Spleen (tissue), 11 donors: Measurements from ENCODE around the gene AP4E1. TPM values are rescaled to one million over a fixed set of nuclear protein-coding genes. Genes with fewer than 3 reads are reported as not detected.

ENCODE experiments used
- DNase-seq: peaks from one replicate; pipeline ENCODE4 v3.0.0-alpha.2; 2020
- H3K27ac ChIP-seq, 8 donors: fragments of 200-600 bp; sonication (generic) in 7 of 8; 1 replicate in 4 of 8; 2 replicates in 4 of 8; pipeline versions ENCODE4 v1.5.0 to v1.8.0; 2016 to 2021; ENCODE audit warnings: inconsistent platforms in 4 of 8, mild to moderate bottlenecking in 4 of 8, moderate library complexity in 1 of 8
- H3K27me3 ChIP-seq, 7 donors: fragments of 200-600 bp; sonication (generic) in 6 of 7; replicated peaks in 1 of 7; 1 replicate in 4 of 7; 2 replicates in 3 of 7; pipeline versions ENCODE4 v1.5.0 to v1.8.0; 2016 to 2021; ENCODE audit warnings: inconsistent platforms in 3 of 7, mild to moderate bottlenecking in 1 of 7
- H3K36me3 ChIP-seq, 6 donors: fragments of 200-600 bp; sonication (generic) in 5 of 6; 1 replicate in 4 of 6; 2 replicates in 2 of 6; pipeline versions ENCODE4 v1.5.0 to v1.8.0; 2016 to 2021; ENCODE audit warnings: inconsistent platforms in 2 of 6
- H3K4me1 ChIP-seq, 6 donors: fragments of 200-600 bp; sonication (generic) in 5 of 6; 1 replicate in 3 of 6; 2 replicates in 3 of 6; pipeline versions ENCODE4 v1.5.0 to v1.8.0; 2016 to 2021; ENCODE audit warnings: inconsistent platforms in 3 of 6
- H3K4me3 ChIP-seq, 8 donors: fragments of 200-600 bp; sonication (generic) in 7 of 8; 1 replicate in 4 of 8; 2 replicates in 4 of 8; pipeline versions ENCODE4 v1.5.0 to v1.8.0; 2016 to 2021; ENCODE audit warnings: inconsistent platforms in 4 of 8, mild to moderate bottlenecking in 4 of 8, moderate library complexity in 2 of 8
- H3K9me3 ChIP-seq, 8 donors: fragments of 200-600 bp; sonication (generic) in 7 of 8; 1 replicate in 4 of 8; 2 replicates in 4 of 8; pipeline versions ENCODE4 v1.5.0 to v1.8.0; 2016 to 2021; ENCODE audit warnings: inconsistent platforms in 4 of 8
- POLR2A ChIP-seq, 3 donors: fragments of 450-650 bp; IDR thresholded peaks; one replicate each; pipeline ENCODE4 v1.5.1; 2017; ENCODE audit warnings: antibody characterized with exemption in 3 of 3, mild to moderate bottlenecking in 1 of 3
- POLR2AphosphoS5 ChIP-seq, 3 donors: sonication (generic); formaldehyde crosslinking; IDR thresholded peaks; one replicate each; pipeline ENCODE4 v1.5.1; 2017; ENCODE audit warnings: antibody characterized with exemption in 3 of 3
- WGBS, 5 donors: extraction: QIAGEN DNeasy Blood & Tissue Kit in 3 of 5; methylation state at CpG; one replicate each; pipeline versions ENCODE4 v1.1.5 to v1.1.7; 2013 to 2018; 5-methylcytosine and 5-hydroxymethylcytosine counted together
- intact Hi-C: fragments of 100-400 bp; cut with DNase I; formaldehyde crosslinking; loops from one replicate; pipeline ENCODE4 v1.15.0; 2023; ENCODE audit warnings: low total_unique reads
- polyA plus RNA-seq, 3 donors: library from polyadenylated mRNA; stranded (reverse); fragments of 200-250 nt; gene quantifications; one replicate each; pipeline ENCODE4 v1.2.1, GENCODE V29; 2013
- total RNA-seq, 7 donors: library from RNA; depleted of rRNA in 3 of 7; stranded (reverse); fragments of >200 nt in 3 of 7; fragmentation: NEBNext Ultra II Directional in 4 of 7; extraction: Animal tissue kit (Norgen Biotek cat#: 25700) in 4 of 7; gene quantifications; one replicate each; pipeline versions ENCODE4 v1.1.0 to v1.2.1, GENCODE V29; 2016 to 2021
- TF ChIP-seq, protein P1 (sequence below), 11 experiments: fragments of 200-600 bp in 7 of 11; fragments of 450-650 bp in 4 of 11; sonication (generic) in 4 of 11; IDR thresholded peaks in 8 of 11; conservative IDR thresholded peaks in 3 of 11; 1 replicate in 7 of 11; 2 replicates in 4 of 11; pipeline versions ENCODE4 v1.4.0 to v1.8.0; 2016 to 2021; ENCODE audit warnings: antibody characterized with exemption in 11 of 11, inconsistent platforms in 4 of 11, mild to moderate bottlenecking in 1 of 11
- donor health status: healthy with polysubstance abuse.
- donor health status: DM: no; HTN: no; CAD: no; lungs with moderate emphysema.
- donor health status: DM: no; HTN: no; CAD: no.
- donor health status: Bipolar disorder and iron deficiency.
- donor health status: healthy.
- donor health status: DM: no; HTN: no; CAD: no.
- donor health status: DM: yes; HTN: yes; CAD: no.

AP4E1 gene
- total and polyA plus RNA-seq, 10 donors = 2.1 to 17.4 (median 13.3) TPM

- DNase-seq = no peak
- intact Hi-C loops = no loop called here
- Histone ChIP-seq H3K27me3 (no peaks in the 10 kb centered on the region), H3K36me3 (peaks cover 4 to 89% (median 58%) of the 10 kb centered on the region in 6 donors), H3K27ac (no peak overlapping the region), H3K4me3 (no peak overlapping the region), H3K4me1 (no peaks in the 10 kb centered on the region), H3K9me3 (peaks cover 15 to 100% (median 96%) of the 10 kb centered on the region in 8 donors)
- 96 to 100% (median 97%) methylated on average over 2 of the region's 2 CpGs for WGBS, 5 donors
- TF ChIP-seq POLR2AphosphoS5 (IDR thresholded peaks at IDR 0.05) = no peak
These were observed 59.9 kb downstream of the AP4E1 start for GRCh38 chr15:50968353-50968752.

DNA sequence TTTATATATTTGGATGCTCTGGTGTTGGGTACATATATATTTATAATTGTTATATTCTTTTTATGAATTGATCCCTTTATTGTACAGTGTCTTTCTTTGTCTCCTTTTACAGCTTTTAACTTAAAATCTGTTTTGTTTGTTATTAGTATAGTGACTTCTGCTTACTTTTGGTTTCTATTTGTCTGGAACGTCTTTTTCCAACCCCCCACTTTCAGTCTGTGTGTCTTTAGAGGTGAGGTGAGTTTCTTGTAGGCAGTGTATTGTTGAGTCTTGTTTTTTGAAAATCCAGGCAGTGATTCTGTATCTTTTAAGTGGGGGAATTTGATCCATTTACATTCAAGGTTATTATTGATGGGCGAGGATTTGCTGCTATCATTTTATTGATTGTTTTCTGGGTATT, 62.0 kb downstream of the AP4E1 start:
- Histone ChIP-seq H3K36me3 (peaks cover 4 to 93% (median 67%) of the 10 kb centered on the region in 6 donors), H3K4me1 (no peaks in the 10 kb centered on the region), H3K27ac (no peak overlapping the region), H3K9me3 (peaks cover 3 to 86% (median 77%) of the 10 kb centered on the region in 8 donors), H3K4me3 (no peak overlapping the region), H3K27me3 (no peaks in the 10 kb centered on the region)
- DNase-seq = no peak
- WGBS, 5 donors = 80 to 90% (median 88%) methylated on average over 2 of the region's 2 CpGs
- no peak for TF ChIP-seq POLR2A (IDR thresholded peaks at IDR 0.05)
- TF ChIP-seq, protein P1, sequence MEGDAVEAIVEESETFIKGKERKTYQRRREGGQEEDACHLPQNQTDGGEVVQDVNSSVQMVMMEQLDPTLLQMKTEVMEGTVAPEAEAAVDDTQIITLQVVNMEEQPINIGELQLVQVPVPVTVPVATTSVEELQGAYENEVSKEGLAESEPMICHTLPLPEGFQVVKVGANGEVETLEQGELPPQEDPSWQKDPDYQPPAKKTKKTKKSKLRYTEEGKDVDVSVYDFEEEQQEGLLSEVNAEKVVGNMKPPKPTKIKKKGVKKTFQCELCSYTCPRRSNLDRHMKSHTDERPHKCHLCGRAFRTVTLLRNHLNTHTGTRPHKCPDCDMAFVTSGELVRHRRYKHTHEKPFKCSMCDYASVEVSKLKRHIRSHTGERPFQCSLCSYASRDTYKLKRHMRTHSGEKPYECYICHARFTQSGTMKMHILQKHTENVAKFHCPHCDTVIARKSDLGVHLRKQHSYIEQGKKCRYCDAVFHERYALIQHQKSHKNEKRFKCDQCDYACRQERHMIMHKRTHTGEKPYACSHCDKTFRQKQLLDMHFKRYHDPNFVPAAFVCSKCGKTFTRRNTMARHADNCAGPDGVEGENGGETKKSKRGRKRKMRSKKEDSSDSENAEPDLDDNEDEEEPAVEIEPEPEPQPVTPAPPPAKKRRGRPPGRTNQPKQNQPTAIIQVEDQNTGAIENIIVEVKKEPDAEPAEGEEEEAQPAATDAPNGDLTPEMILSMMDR (IDR thresholded peaks at IDR 0.05 in 8 of 11, conservative IDR thresholded peaks at IDR 0.05 in 3 of 11) = no peak
- TF ChIP-seq POLR2AphosphoS5 (IDR thresholded peaks at IDR 0.05) = no peak
- intact Hi-C loops = no loop called here

- peaks cover 4 to 93% (median 67%) of the 10 kb centered on the region in 6 donors for H3K36me3 ChIP-seq
- intact Hi-C loops = no loop called here
These were observed 62.6 kb downstream of the AP4E1 start for GRCh38 chr15:50971115-50971514.

DNA sequence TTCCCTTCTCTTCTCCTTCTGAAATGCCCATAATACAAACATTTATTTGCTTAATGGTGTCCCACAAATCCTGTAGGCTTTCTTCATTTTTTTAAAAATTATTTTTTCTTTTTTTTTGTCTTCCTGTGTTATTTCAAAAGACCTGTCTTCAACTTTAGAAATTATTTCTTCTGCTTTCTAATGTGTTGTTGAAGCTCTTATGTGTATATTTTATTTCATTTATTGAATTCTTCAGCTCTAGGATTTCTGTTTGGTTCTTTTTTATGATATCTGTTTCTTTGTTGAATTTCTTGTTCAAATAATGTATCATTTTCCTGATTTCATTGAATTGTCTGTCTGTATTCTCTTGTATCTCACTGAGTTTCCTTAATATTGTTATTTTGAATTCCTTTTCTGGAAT, 63.1 kb downstream of the AP4E1 start:
- intact Hi-C loops = no loop called here

More at GRCh38 chr15:50971115-50971514, 62.6 kb downstream of the AP4E1 start:
- no peak overlapping the region for H3K27ac ChIP-seq
- no peak for DNase-seq
- peaks cover 3 to 81% (median 72%) of the 10 kb centered on the region in 8 donors for H3K9me3 ChIP-seq
- H3K27me3 ChIP-seq = no peaks in the 10 kb centered on the region
- TF ChIP-seq, protein P1 (IDR thresholded peaks at IDR 0.05 in 8 of 11, conservative IDR thresholded peaks at IDR 0.05 in 3 of 11) = no peak
- TF ChIP-seq POLR2AphosphoS5 (IDR thresholded peaks at IDR 0.05) = no peak
- no peak for TF ChIP-seq POLR2A (IDR thresholded peaks at IDR 0.05)
- no peak overlapping the region for H3K4me3 ChIP-seq
- no peaks in the 10 kb centered on the region for H3K4me1 ChIP-seq

More for the DNA sequence above, 63.1 kb downstream of the AP4E1 start:
- Histone ChIP-seq H3K36me3 (peaks cover 4 to 97% (median 67%) of the 10 kb centered on the region in 6 donors), H3K4me1 (peaks cover 0 to 2% (median 0%) of the 10 kb centered on the region in 6 donors), H3K4me3 (no peak overlapping the region), H3K9me3 (peaks cover 3 to 76% (median 69%) of the 10 kb centered on the region in 8 donors), H3K27me3 (no peaks in the 10 kb centered on the region), H3K27ac (no peak overlapping the region)
- no peak for DNase-seq
- TF ChIP-seq POLR2AphosphoS5 (IDR thresholded peaks at IDR 0.05) (no peak), POLR2A (IDR thresholded peaks at IDR 0.05) (no peak)
- TF ChIP-seq, protein P1 (IDR thresholded peaks at IDR 0.05 in 8 of 11, conservative IDR thresholded peaks at IDR 0.05 in 3 of 11) = no peak
